AG04450 (cell line): ENCODE results near the gene CCDC152. TPM values are rescaled to one million over a fixed set of nuclear protein-coding genes. Genes with fewer than 3 reads are reported as not detected.
"Not testable (repeated sequence)": the region's sequence is repeated elsewhere in the genome, so short reads cannot be mapped to it uniquely, and the experiment has no call there.

Experiments used
- CTCF ChIA-PET: fragments of 300-600, 350-600 bp; formaldehyde crosslinking; extraction: SDS; loops from one replicate; lab custom pipeline; 2022; ENCODE audit warnings: antibody characterized with exemption, inconsistent platforms; lab: Charles Lee
- POLR2A ChIA-PET: fragments of 350-600 bp; formaldehyde crosslinking; extraction: SDS; loops from one replicate; lab custom pipeline; 2021; ENCODE audit warnings: antibody characterized with exemption, inconsistent platforms; lab: Yijun Ruan, JAX
- DNase-seq: peaks from one replicate; pipeline ENCODE4 v3.0.0-alpha.2; 2011; ENCODE audit warnings: low read depth, low spot score
- H3K27ac ChIP-seq: one replicate; pipeline ENCODE4 v1.5.1; 2012; ENCODE audit warnings: low read depth, low read length, control low read depth
- H3K27me3 ChIP-seq: one replicate; pipeline ENCODE4 v1.6.0; 2012; ENCODE audit warnings: low read length; ENCODE audit not compliant: control insufficient read depth, insufficient read depth
- H3K4me3 ChIP-seq: 2 replicates; pipeline ENCODE4 v1.5.1; 2011; ENCODE audit warnings: mild to moderate bottlenecking, low read depth, low read length, control low read depth
- H3K9me3 ChIP-seq: 2 replicates; pipeline ENCODE4 v1.5.1; 2012; ENCODE audit warnings: low read length; ENCODE audit not compliant: control insufficient read depth, insufficient read depth
- CTCF ChIP-seq: IDR thresholded peaks from 2 replicates; pipeline ENCODE4 v1.5.1; 2011; ENCODE audit warnings: low read depth, low read length, control low read depth, inconsistent platforms
- polyA plus RNA-seq: library from polyadenylated mRNA; depleted of rRNA; stranded (reverse); fragments of >200 nt; gene quantifications from 2 replicates; pipeline ENCODE4 v1.2.3, GENCODE V29; 2011

The CCDC152 gene
- polyA plus RNA-seq, 1 experiment, result 2.1 TPM

GRCh38 chr5:42811591-42812446 lies 55.2 kb downstream of the CCDC152 start, which contains the start of gene SELENOP:
Gene SELENOP, minus strand, starts transcription at chr5:42811892. Its CDS starts 3,539 bp downstream, at chr5:42808353.
- H3K9me3 ChIP-seq, result no peaks in the 10 kb centered on the region
- ChIA-PET CTCF (interaction anchor here (1.7 kb wide), 1 partner anchor 44 kb away, joined by 4 read pairs; no protein-coding TSS in a partner anchor), POLR2A (no interaction called here)
- no peaks in the 10 kb centered on the region for H3K27me3 ChIP-seq
- TF ChIP-seq CTCF, result no peak
- no peak for DNase-seq
- no peak within 1 kb of the TSS for H3K4me3 ChIP-seq
- no peak within 1 kb of the TSS for H3K27ac ChIP-seq

GRCh38 chr5:42812620-42813019 lies 56.0 kb downstream of the CCDC152 start:
- Histone ChIP-seq H3K27me3 (no peaks in the 10 kb centered on the region), H3K27ac (no peak overlapping the region), H3K9me3 (no peaks in the 10 kb centered on the region), H3K4me3 (no peak overlapping the region)
- no peak for DNase-seq
- POLR2A ChIA-PET, result no interaction called here
- CTCF ChIA-PET, result interaction anchor here (1.7 kb wide), 1 partner anchor 45 kb away, joined by 4 read pairs; no protein-coding TSS in a partner anchor
- no peak for TF ChIP-seq CTCF

GRCh38 chr5:42813533-42813932 lies 56.9 kb downstream of the CCDC152 start:
- DNase-seq, result no peak
- ChIA-PET POLR2A (no interaction called here), CTCF (no interaction called here)
- H3K27me3 ChIP-seq, result no peaks in the 10 kb centered on the region
- H3K4me3 ChIP-seq, result no peak overlapping the region
- TF ChIP-seq CTCF, result no peak
- no peaks in the 10 kb centered on the region for H3K9me3 ChIP-seq
- no peak overlapping the region for H3K27ac ChIP-seq

- H3K4me3 ChIP-seq, H3K27me3 ChIP-seq, CTCF ChIA-PET, H3K9me3 ChIP-seq, DNase-seq, POLR2A ChIA-PET, H3K27ac ChIP-seq: not testable (repeated sequence)
Observed at GRCh38 chr5:42816546-42816945, 59.9 kb downstream of the CCDC152 start.

- CTCF ChIA-PET, result interaction anchor here (0.6 kb wide), 1 partner anchor 809 kb away, joined by 7 read pairs; no protein-coding TSS in a partner anchor
Observed at GRCh38 chr5:42819745-42820144, 63.1 kb downstream of the CCDC152 start.

More at GRCh38 chr5:42819745-42820144, 63.1 kb downstream of the CCDC152 start:
- no peak for TF ChIP-seq CTCF
- DNase-seq, result no peak
- H3K27me3 ChIP-seq, result no peaks in the 10 kb centered on the region
- no peaks in the 10 kb centered on the region for H3K9me3 ChIP-seq
- POLR2A ChIA-PET, result no interaction called here
- no peak overlapping the region for H3K27ac ChIP-seq
- no peak overlapping the region for H3K4me3 ChIP-seq
